SK-N-SH (cell line): ENCODE results near the gene CDH4. TPM values are rescaled to one million over a fixed set of nuclear protein-coding genes. Genes with fewer than 3 reads are reported as not detected.

Source experiments
- CTCF ChIA-PET: fragments of 300-600, 350-600 bp; formaldehyde crosslinking; extraction: SDS; loops from one replicate; lab custom pipeline; 2021; lab: Yijun Ruan, JAX
- POLR2A ChIA-PET: fragments of 350-600 bp; sonication (Branson Sonifier 250); formaldehyde crosslinking; extraction: SDS; loops from one replicate; lab custom pipeline; 2020; ENCODE audit warnings: antibody characterized with exemption, inconsistent platforms; lab: Yijun Ruan, JAX
- DNase-seq: peaks from one replicate; pipeline ENCODE4 v3.0.0; 2012
- H2AFZ ChIP-seq: fragments of 200-600 bp; sonication (generic); 2 replicates; pipeline ENCODE4 v1.8.1; 2016; ENCODE audit warnings: antibody characterized with exemption, mild to moderate bottlenecking, low read depth
- H3F3A ChIP-seq: fragments of 200-600 bp; sonication (generic); replicated peaks from 2 replicates; pipeline ENCODE3; 2016; ENCODE audit warnings: antibody characterized with exemption, mild to moderate bottlenecking; ENCODE audit not compliant: insufficient read depth
- H3K27ac ChIP-seq, 2 experiments: fragments of 200-500 bp in 1 of 2; fragments of 200-600 bp in 1 of 2; sonication (Bioruptor generic) in 1 of 2; sonication (generic), shearing (Covaris generic) in 1 of 2; 2 replicates each; pipeline versions ENCODE4 v1.5.1 to v1.6.1; 2014 to 2016; ENCODE audit warnings: low read depth in 2 of 2, inconsistent platforms in 1 of 2, low read length in 1 of 2, mild to moderate bottlenecking in 1 of 2, mixed read lengths in 1 of 2
- H3K27me3 ChIP-seq: fragments of 200-600 bp; sonication (generic), shearing (Covaris generic); 2 replicates; pipeline ENCODE4 v1.6.1; 2016; ENCODE audit warnings: mixed run types; ENCODE audit not compliant: insufficient read depth
- H3K36me3 ChIP-seq, 2 experiments: fragments of 200-500 bp in 1 of 2; fragments of 200-600 bp in 1 of 2; sonication (Bioruptor generic) in 1 of 2; sonication (generic) in 1 of 2; replicated peaks in 1 of 2; 2 replicates each; pipeline versions ENCODE3 to v1.5.1; 2014 to 2016; ENCODE audit warnings: low read length in 1 of 2, mild to moderate bottlenecking in 1 of 2; ENCODE audit not compliant: insufficient read depth in 2 of 2, control insufficient read depth in 1 of 2
- H3K4me1 ChIP-seq, 2 experiments: fragments of 200-500 bp in 1 of 2; fragments of 200-600 bp in 1 of 2; sonication (Bioruptor generic) in 1 of 2; sonication (generic), shearing (Covaris generic) in 1 of 2; 2 replicates each; pipeline versions ENCODE4 v1.5.1 to v1.6.1; 2014 to 2016; ENCODE audit warnings: low read depth in 1 of 2, low read length in 1 of 2, mixed run types in 1 of 2; ENCODE audit not compliant: insufficient read depth in 2 of 2, control insufficient read depth in 1 of 2
- H3K4me2 ChIP-seq: fragments of 200-600 bp; sonication (generic), shearing (Covaris generic); 2 replicates; pipeline ENCODE4 v1.6.1; 2017; ENCODE audit warnings: mixed run types
- H3K4me3 ChIP-seq, 2 experiments: fragments of 200-500 bp in 1 of 2; fragments of 200-600 bp in 1 of 2; sonication (Bioruptor generic) in 1 of 2; sonication (generic), shearing (Covaris generic) in 1 of 2; 2 replicates each; pipeline versions ENCODE4 v1.5.1 to v1.8.1; 2014 to 2016; ENCODE audit warnings: low read depth in 2 of 2, inconsistent platforms in 1 of 2, low read length in 1 of 2, mild to moderate bottlenecking in 1 of 2, mixed read lengths in 1 of 2, moderate library complexity in 1 of 2
- H3K79me2 ChIP-seq: fragments of 200-600 bp; sonication (generic); 2 replicates; pipeline ENCODE4 v1.8.1; 2017; ENCODE audit warnings: mild to moderate bottlenecking; ENCODE audit not compliant: insufficient read depth
- H3K9ac ChIP-seq: fragments of 200-600 bp; sonication (generic); 2 replicates; pipeline ENCODE4 v1.6.1; 2017; ENCODE audit warnings: mixed run types
- H3K9me2 ChIP-seq: fragments of 200-600 bp; sonication (generic); 2 replicates; pipeline ENCODE4 v1.6.1; 2017; ENCODE audit warnings: mixed run types
- H3K9me3 ChIP-seq: fragments of 200-600 bp; sonication (generic); 2 replicates; pipeline ENCODE4 v1.6.1; 2017; ENCODE audit warnings: mixed run types, mild to moderate bottlenecking, moderate library complexity
- H4K20me1 ChIP-seq: fragments of 200-600 bp; sonication (generic); 2 replicates; pipeline ENCODE4 v1.6.1; 2017; ENCODE audit warnings: mild to moderate bottlenecking, mixed run types; ENCODE audit not compliant: insufficient read depth
- EP300 ChIP-seq, 2 experiments: IDR thresholded peaks; 2 replicates each; pipeline versions ENCODE4 v1.4.0 to v1.6.1; 2012; ENCODE audit warnings: borderline replicate concordance in 1 of 2, low read depth in 1 of 2, low read length in 1 of 2
- FOSL2 ChIP-seq: IDR thresholded peaks from 2 replicates; pipeline ENCODE4 v1.4.0; 2012; ENCODE audit warnings: low read depth, mild to moderate bottlenecking, moderate library complexity, borderline replicate concordance
- FOXJ3 ChIP-seq: sonication (generic); formaldehyde crosslinking; IDR thresholded peaks from 2 replicates; pipeline ENCODE4 v1.5.1; 2020; ENCODE audit warnings: mild to moderate bottlenecking, missing genetic modification reagents
- FOXM1 ChIP-seq: IDR thresholded peaks from 2 replicates; pipeline ENCODE4 v1.4.0; 2012; ENCODE audit warnings: low read depth, mild to moderate bottlenecking
- GATA2 ChIP-seq: sonication (generic); formaldehyde crosslinking; IDR thresholded peaks from 2 replicates; pipeline ENCODE4 v1.5.0; 2020; ENCODE audit warnings: mild to moderate bottlenecking, missing genetic modification reagents
- JUND ChIP-seq: IDR thresholded peaks from 2 replicates; pipeline ENCODE4 v1.4.0; 2012
- NFIC ChIP-seq: IDR thresholded peaks from 2 replicates; pipeline ENCODE4 v1.4.0; 2012; ENCODE audit warnings: borderline replicate concordance
- RFX5 ChIP-seq: IDR thresholded peaks from 2 replicates; pipeline ENCODE4 v1.6.1; 2012; ENCODE audit warnings: mild to moderate bottlenecking, improper control_type of control experiment, low read length
- RXRA ChIP-seq: IDR thresholded peaks from 2 replicates; pipeline ENCODE4 v1.4.0; 2012; ENCODE audit warnings: low read depth, mild to moderate bottlenecking, borderline replicate concordance
- TCF12 ChIP-seq: IDR thresholded peaks from 2 replicates; pipeline ENCODE4 v1.4.0; 2012
- TEAD4 ChIP-seq: IDR thresholded peaks from 2 replicates; pipeline ENCODE4 v1.4.0; 2012; ENCODE audit warnings: mild to moderate bottlenecking, borderline replicate concordance; ENCODE audit not compliant: insufficient read depth
- YY1 ChIP-seq: IDR thresholded peaks from 2 replicates; pipeline ENCODE4 v1.4.0; 2012; ENCODE audit warnings: low read depth, mild to moderate bottlenecking
- WGBS: methylation state at CpG from one replicate; pipeline ENCODE4 v1.1.6; 2017; ENCODE audit warnings: low lambda C conversion rate; 5-methylcytosine and 5-hydroxymethylcytosine counted together
- polyA plus RNA-seq, 3 experiments: library from polyadenylated mRNA; depleted of rRNA; stranded (reverse); fragments of >200 nt; gene quantifications; 2 replicates each; pipeline ENCODE4 v1.2.3, GENCODE V29; 2012
- TF ChIP-seq, protein P1 (sequence below): fragments of 150-350 bp; IDR thresholded peaks from 2 replicates; pipeline ENCODE4 v1.6.1; 2017; ENCODE audit warnings: antibody characterized with exemption, low read length, low read depth, borderline replicate concordance
- TF ChIP-seq, protein P2 (sequence below): IDR thresholded peaks from 2 replicates; pipeline ENCODE4 v1.4.0; 2012; ENCODE audit warnings: low read depth, borderline replicate concordance
- TF ChIP-seq, protein P3 (sequence below): IDR thresholded peaks from 2 replicates; pipeline ENCODE4 v1.4.0; 2012; ENCODE audit warnings: low read depth
- TF ChIP-seq, protein P4 (sequence below): IDR thresholded peaks from 2 replicates; pipeline ENCODE4 v1.4.0; 2012; ENCODE audit warnings: low read depth, borderline replicate concordance

Gene CDH4
- polyA plus RNA-seq, 1 of the 3 experiments (the other 2 are of a cell fraction) = not detected

DNA sequence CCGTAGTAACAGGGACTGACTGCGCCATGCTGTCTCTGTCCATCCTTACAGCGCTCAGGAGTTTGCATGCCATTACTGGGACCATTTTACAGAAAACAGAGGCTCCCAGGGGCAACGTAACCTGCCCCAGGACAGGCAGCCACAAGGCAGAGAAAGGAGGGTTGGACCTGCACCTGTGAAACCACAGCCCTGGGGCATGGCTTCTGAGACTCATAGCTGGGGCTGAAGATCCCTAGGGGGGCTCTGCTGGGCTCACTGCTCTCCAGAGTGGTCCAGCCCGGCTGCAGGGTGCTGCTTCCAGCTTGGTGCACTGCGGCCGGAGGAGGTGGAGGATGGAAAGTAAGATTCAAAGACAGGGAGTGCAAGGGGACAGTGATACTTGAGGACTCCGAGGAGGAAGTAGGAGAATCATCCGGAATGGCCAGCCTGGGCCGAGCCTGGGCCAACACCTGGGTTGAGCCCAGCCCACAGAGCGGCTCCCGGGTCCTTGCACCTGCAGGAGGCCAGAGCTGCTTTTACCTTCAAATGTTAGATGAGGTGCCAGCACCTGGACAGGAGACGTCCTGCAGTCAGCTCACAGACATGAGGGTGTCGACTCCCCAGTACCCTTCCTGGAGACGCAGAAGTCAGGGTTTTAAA, 183.2 kb downstream of the CDH4 start (continued):
- TF ChIP-seq, protein P1, sequence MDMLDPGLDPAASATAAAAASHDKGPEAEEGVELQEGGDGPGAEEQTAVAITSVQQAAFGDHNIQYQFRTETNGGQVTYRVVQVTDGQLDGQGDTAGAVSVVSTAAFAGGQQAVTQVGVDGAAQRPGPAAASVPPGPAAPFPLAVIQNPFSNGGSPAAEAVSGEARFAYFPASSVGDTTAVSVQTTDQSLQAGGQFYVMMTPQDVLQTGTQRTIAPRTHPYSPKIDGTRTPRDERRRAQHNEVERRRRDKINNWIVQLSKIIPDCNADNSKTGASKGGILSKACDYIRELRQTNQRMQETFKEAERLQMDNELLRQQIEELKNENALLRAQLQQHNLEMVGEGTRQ = no peak
- TF ChIP-seq NFIC (no peak), FOSL2 (no peak), RFX5 (no peak), TCF12 (no peak)
- TF ChIP-seq, protein P2, sequence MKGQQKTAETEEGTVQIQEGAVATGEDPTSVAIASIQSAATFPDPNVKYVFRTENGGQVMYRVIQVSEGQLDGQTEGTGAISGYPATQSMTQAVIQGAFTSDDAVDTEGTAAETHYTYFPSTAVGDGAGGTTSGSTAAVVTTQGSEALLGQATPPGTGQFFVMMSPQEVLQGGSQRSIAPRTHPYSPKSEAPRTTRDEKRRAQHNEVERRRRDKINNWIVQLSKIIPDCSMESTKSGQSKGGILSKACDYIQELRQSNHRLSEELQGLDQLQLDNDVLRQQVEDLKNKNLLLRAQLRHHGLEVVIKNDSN = no peak

DNA sequence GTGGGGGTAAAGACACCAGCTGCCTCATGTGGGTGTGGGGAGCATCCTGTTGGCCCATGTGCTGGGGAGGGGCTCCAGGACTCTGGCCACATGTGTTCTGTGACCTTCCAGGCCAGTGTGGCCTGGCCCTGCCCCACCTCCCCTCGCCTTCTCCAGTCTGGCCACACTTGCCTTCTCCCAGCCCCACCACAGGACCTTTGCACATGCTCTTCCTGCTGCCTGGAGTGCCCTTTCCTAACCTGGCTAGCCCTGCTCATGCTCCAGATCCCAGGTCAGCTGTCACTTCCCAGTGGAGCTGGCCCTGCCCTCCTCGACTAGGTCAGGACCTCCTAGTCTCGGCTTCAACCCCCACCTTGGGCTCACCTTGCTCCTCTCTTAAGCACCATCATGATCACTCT, 183.8 kb downstream of the CDH4 start:
- Histone ChIP-seq H3K9me2 (no peaks in the 10 kb centered on the region), H3K27ac (no peak overlapping the region), H2AFZ (no peak overlapping the region), H3K4me3 (no peak overlapping the region), H3K36me3 (no peaks in the 10 kb centered on the region), H3K79me2 (no peaks in the 10 kb centered on the region), H3K9ac (no peak overlapping the region), H3K4me2 (no peak overlapping the region)
- no peak for DNase-seq
- ChIA-PET CTCF (no interaction called here), POLR2A (no interaction called here)
- no peak for TF ChIP-seq YY1
- TF ChIP-seq, all 33 proteins: peak for 0
- no peaks in the 10 kb centered on the region for H4K20me1 ChIP-seq
- no peaks in the 10 kb centered on the region for H3K27me3 ChIP-seq
- 30% methylated on average over 3 of the region's 3 CpGs for WGBS
- no peaks in the 10 kb centered on the region for H3F3A ChIP-seq
- H3K4me1 ChIP-seq = peaks cover 0 to 7% of the 10 kb centered on the region in 2 experiments; a peak in 1 of 4 replicates
- H3K9me3 ChIP-seq = no peaks in the 10 kb centered on the region

DNA sequence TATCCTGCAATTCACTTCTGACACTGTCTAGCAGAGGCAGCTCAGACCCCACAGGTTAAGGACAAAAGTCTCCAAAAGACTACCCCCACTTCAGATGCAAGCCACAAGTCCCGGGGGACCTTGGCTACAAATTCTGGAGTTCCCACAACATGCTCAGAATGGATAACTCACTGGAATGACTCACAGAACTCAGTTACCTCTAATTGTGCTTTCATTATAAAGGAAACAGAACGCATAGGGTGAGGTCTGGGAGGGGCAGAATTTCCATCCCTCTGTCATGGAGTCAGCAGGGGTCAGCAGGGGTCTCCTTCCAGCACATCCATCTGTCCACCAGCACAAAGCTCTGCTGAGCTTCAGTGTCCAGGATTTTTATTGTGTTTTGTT, 184.2 kb downstream of the CDH4 start:
- Histone ChIP-seq H3K36me3 (no peaks in the 10 kb centered on the region), H3K4me2 (no peak overlapping the region), H3K9ac (no peak overlapping the region), H3K79me2 (no peaks in the 10 kb centered on the region), H3K9me3 (no peaks in the 10 kb centered on the region), H3K4me3 (no peak overlapping the region), H3K27me3 (no peaks in the 10 kb centered on the region), H3K9me2 (no peaks in the 10 kb centered on the region), H3K27ac (no peak overlapping the region), H3F3A (no peaks in the 10 kb centered on the region), H4K20me1 (no peaks in the 10 kb centered on the region), H2AFZ (no peak overlapping the region), H3K4me1 (peaks cover 0 to 7% of the 10 kb centered on the region in 2 experiments; a peak in 1 of 4 replicates)
- TF ChIP-seq GATA2 (CRISPR knock-in tag) (no peak), EP300 (IDR thresholded peaks at IDR 0.05; ENCODE audit: borderline replicate concordance in 1 of 2, low read depth in 1 of 2, low read length in 1 of 2) (no peak), RXRA (no peak), FOXM1 (no peak), TEAD4 (no peak), FOXJ3 (CRISPR knock-in tag) (no peak), JUND (no peak)
- TF ChIP-seq, protein P3, sequence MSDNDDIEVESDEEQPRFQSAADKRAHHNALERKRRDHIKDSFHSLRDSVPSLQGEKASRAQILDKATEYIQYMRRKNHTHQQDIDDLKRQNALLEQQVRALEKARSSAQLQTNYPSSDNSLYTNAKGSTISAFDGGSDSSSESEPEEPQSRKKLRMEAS = no peak
- TF ChIP-seq, protein P2 = no peak
- TF ChIP-seq, protein P4, sequence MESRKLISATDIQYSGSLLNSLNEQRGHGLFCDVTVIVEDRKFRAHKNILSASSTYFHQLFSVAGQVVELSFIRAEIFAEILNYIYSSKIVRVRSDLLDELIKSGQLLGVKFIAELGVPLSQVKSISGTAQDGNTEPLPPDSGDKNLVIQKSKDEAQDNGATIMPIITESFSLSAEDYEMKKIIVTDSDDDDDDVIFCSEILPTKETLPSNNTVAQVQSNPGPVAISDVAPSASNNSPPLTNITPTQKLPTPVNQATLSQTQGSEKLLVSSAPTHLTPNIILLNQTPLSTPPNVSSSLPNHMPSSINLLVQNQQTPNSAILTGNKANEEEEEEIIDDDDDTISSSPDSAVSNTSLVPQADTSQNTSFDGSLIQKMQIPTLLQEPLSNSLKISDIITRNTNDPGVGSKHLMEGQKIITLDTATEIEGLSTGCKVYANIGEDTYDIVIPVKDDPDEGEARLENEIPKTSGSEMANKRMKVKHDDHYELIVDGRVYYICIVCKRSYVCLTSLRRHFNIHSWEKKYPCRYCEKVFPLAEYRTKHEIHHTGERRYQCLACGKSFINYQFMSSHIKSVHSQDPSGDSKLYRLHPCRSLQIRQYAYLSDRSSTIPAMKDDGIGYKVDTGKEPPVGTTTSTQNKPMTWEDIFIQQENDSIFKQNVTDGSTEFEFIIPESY = no peak
- WGBS = 22% methylated on average over 2 of the region's 2 CpGs
- ChIA-PET POLR2A (no interaction called here), CTCF (no interaction called here)
- no peak for DNase-seq
